ACC112 (cell line): ENCODE data around the gene DNAJC5.
"Not testable (repeated sequence)": the region's sequence is repeated elsewhere in the genome, so short reads cannot be mapped to it uniquely, and the experiment has no call there.

ENCODE experiments used
- H2AFZ ChIP-seq: fragments of 200-600 bp; sonication (generic); one replicate; pipeline ENCODE4 v1.6.0; 2017; ENCODE audit warnings: antibody characterized with exemption, low read length; ENCODE audit not compliant: unreplicated experiment
- H3K27ac ChIP-seq: fragments of 200-600 bp; sonication (generic); 2 replicates; pipeline ENCODE4 v1.5.1; 2014; ENCODE audit warnings: low read depth, mild to moderate bottlenecking, antibody characterized with exemption, low read length, moderate library complexity
- H3K27me3 ChIP-seq: fragments of 200-600 bp; sonication (generic); 2 replicates; pipeline ENCODE4 v1.6.1; 2014; ENCODE audit warnings: mild to moderate bottlenecking, antibody characterized with exemption, low read length, moderate library complexity, mixed read lengths; ENCODE audit not compliant: insufficient read depth
- H3K36me3 ChIP-seq: fragments of 200-600 bp; sonication (generic); 2 replicates; pipeline ENCODE4 v1.6.1; 2016; ENCODE audit warnings: mild to moderate bottlenecking, antibody characterized with exemption, low read length, moderate library complexity, mixed read lengths; ENCODE audit not compliant: insufficient read depth
- H3K4me1 ChIP-seq: fragments of 200-600 bp; sonication (generic); one replicate; pipeline ENCODE4 v1.6.1; 2016; ENCODE audit warnings: low read length, mixed read lengths; ENCODE audit not compliant: insufficient read depth, unreplicated experiment, control insufficient read depth
- H3K4me3 ChIP-seq: fragments of 200-600 bp; sonication (generic); 2 replicates; pipeline ENCODE4 v1.5.1; 2014; ENCODE audit warnings: mild to moderate bottlenecking, low read depth, low read length
- H3K79me2 ChIP-seq: fragments of 200-600 bp; sonication (generic); one replicate; pipeline ENCODE4 v1.6.0; 2016; ENCODE audit warnings: low read length; ENCODE audit not compliant: control insufficient read depth, unreplicated experiment, insufficient read depth

The DNAJC5 gene

DNA sequence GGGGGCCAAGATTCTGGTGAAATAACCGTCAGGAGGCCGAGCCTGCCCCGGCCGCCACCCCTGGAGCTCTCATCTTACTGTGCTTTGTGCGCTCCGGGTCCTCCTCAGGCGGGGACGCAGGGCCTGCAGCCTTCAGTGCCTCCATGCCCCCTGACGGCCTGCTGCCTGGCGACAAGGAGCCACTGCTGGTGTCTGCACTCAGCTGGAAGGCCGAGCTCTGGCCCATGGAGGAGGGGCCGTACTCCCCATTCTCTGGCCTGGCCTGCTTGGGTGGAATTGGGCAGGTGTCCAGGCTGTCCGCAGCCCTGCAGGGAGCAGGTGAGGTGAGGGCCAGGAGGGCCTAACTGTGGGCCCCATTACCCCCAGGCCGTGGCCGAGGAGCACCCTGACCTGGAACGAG, 69.5 kb downstream of the DNAJC5 start:
- Histone ChIP-seq H3K4me3 (no peak overlapping the region), H3K27me3 (no peaks in the 10 kb centered on the region), H3K4me1 (peaks cover 9% of the 10 kb centered on the region), H3K36me3 (0 out of 2 replicates have a peak, but pooled peaks cover 9% of the 10 kb centered on the region), H3K27ac (no peak overlapping the region), H2AFZ (no peak overlapping the region), H3K79me2 (peaks cover 13% of the 10 kb centered on the region)

DNA sequence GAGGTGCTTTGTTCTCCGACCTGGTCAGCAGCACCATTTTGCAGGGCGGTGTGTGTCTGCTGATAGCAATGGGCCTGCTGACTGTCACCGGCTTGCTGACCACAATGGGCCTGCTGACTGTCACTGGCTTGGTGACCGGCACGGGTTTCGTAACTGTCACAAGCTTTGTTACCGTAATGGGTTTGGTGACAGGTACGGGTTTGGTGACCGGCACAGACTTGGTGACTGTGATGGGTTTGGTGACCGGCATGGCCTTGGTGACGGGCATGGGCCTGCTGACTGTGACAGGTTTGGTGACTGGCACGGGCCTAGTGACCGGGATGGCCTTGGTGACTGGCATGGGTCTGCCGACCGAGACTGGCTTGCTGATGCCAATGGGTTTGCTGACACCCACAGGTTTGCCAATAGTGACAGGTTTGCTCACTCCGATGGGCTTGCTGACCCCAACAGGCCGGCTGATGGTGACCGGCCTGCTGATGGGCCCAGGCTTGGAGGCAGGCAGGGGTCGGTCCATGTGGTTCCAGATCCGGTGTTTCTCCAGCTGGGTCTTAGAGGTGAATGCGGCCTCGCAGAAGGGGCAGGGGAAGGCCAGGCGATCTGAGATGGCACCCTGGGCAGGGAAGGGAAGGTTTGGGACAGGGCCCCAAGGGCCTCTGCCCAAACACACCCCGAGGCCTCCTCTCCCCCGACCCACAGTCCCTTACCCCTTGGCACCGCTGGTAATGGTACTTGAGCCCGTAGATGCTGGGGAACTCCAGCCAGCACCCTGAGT, 71.4 kb downstream of the DNAJC5 start:
- Histone ChIP-seq H3K27me3 (no peaks in the 10 kb centered on the region), H3K36me3 (0 out of 2 replicates have a peak, but pooled peaks cover 6% of the 10 kb centered on the region)

DNA sequence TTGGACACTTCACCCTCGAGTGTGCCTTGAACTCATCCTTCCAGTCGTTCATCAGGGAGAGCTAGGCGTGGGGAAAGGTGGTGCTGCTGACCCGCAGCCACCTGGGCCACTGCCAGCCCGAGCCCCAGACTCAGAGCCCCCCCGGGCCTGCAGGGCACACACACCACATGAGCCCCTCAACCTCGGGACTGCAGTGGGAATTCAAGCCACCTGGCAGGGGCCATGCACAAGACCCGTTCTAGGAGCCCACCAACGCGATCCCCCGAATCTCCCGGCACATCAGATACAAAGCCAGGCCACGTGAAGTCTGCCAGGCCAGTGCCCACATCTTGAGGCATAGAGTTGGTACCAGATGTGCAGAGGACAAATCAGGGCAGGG, 72.0 kb downstream of the DNAJC5 start:
- Histone ChIP-seq H3K27ac (no peak overlapping the region), H2AFZ (no peak overlapping the region), H3K79me2 (peaks cover 13% of the 10 kb centered on the region), H3K4me3 (no peak overlapping the region), H3K27me3 (no peaks in the 10 kb centered on the region), H3K36me3 (0 out of 2 replicates have a peak, but pooled peaks cover 6% of the 10 kb centered on the region), H3K4me1 (peaks cover 9% of the 10 kb centered on the region)

More for the DNA sequence above, 71.4 kb downstream of the DNAJC5 start:
- Histone ChIP-seq H3K79me2 (peaks cover 13% of the 10 kb centered on the region), H3K4me3 (no peak overlapping the region), H3K27ac (no peak overlapping the region), H2AFZ (no peak overlapping the region), H3K4me1 (peaks cover 9% of the 10 kb centered on the region)

DNA sequence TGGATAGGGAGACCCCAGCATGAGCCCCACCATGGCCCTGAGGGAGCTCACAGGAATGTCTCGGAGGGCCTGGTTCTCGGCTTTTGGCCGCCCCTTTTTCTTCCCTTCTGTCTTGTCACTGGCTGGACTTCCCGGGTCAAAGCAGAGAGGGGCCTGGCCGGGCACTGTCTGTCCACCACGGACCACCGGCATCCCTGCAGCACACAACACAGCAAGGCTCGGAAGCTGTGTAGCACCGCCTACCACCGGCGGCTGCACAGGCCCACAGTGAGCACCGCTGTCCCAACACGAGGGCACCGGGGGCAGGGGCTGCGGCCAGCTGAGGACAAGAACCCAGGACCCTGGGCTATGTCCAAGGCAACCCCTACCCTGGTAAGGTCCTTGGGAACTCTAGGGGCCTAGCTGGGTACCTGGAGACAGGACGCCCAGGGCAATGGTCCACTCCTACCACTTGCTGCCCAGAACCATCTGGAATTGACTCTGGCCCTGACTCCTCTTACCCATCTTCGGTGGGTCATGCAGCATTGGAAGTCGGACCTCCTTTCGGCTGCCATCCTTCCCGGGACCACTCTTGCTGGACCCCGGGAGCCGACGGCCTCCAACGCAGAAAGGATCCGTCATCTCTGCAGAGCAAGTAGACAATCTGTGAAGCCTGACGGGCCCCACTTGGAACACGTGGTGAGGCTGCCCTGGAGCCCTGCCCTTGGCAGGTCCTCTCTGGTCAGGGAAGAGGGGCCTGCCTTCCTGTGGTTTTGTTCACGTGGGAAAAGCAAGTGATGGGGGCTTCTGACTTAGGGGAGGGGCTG, 72.6 kb downstream of the DNAJC5 start:
- Histone ChIP-seq H3K4me3 (no peak overlapping the region), H3K4me1 (peaks cover 9% of the 10 kb centered on the region), H3K27ac (no peak overlapping the region), H3K27me3 (no peaks in the 10 kb centered on the region), H2AFZ (no peak overlapping the region), H3K79me2 (peaks cover 13% of the 10 kb centered on the region), H3K36me3 (0 out of 2 replicates have a peak, but pooled peaks cover 6% of the 10 kb centered on the region)

DNA sequence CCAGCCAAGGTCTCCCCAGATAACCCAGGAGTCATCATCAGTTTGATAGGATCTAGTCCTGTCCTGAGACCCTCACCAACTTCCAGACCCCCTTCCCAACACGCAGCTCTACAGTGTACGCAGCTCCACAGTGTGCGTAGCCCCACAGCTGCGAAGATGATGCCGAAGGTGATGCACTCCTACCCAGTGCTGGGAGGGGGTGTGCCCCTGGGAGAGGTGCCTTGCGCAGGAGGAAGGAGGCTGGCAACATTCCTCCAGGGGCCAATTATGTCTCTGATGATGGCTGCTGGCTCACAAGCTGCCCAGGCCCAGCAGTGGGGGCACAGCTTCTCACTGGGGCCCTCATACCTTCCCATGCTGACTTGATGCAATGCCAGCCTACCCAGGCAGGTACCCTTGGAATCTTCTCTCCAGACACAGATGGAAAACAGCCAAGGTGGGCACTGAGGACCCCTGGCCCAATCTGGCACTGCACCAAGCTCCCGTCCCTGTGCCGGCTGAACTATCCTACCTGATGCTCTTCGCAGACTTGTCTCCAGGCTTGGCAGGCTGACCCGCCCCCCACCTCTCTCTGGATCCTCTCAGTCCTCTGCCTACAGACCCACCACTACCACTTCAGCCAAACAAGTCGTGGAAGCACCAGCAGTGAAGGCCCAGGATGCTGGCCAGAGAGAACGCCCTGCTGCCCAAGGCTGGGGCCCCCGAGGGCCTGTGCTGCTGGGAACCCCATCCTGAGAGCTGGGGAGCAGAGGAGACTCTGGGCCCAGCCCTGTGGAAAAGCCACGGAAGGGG, 73.4 kb downstream of the DNAJC5 start:
- Histone ChIP-seq H2AFZ (no peak overlapping the region), H3K4me1 (peaks cover 9% of the 10 kb centered on the region), H3K79me2 (peaks cover 13% of the 10 kb centered on the region), H3K27me3 (no peaks in the 10 kb centered on the region), H3K4me3 (peak overlapping the region; percentile 93), H3K27ac (no peak overlapping the region), H3K36me3 (0 out of 2 replicates have a peak, but pooled peaks cover 6% of the 10 kb centered on the region)

DNA sequence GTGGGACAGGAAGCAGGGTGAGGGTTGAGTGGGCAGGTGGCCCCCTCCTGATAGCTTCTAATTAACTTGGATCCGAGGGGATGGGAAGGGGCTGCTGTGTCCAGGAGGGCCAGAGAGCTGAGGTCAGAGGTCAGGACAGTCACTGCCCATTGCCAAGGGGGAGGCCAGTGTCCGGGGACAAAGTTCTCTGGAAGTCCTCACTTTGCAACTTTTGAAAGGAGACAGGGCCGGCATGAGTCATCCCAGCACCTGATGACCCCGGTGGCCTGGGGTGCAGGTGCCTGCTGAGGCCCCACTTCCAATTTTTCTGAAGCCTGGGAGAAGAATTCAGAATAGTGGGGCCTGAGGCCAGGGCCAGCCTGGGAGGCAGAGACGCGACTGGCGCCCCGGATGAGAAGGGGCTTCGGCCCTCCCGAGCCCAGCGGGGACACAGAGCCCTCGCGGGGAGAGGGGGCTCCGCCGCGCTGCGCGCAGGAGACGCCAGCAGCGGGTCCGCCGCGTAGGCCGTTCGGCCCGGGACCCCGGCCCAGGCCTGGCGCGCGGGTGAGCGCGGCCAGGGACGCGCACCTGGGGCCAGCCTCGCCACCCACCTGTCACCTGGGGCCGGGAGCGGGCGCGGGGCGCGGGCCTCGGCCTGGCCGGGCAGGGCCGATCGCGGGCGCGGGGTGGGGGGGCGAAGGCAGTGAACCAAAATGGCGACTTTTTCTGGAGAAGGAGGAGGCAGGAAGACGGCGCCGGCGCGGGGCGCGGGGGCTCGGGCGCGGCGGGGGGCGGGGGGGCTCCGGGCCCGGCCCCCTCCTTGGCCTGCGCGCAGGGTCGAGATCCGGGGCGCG, 74.2 kb downstream of the DNAJC5 start:
- Histone ChIP-seq H3K79me2 (peaks cover 13% of the 10 kb centered on the region), H3K27ac (no peak overlapping the region), H3K4me3 (peak overlapping the region; percentile 93), H3K36me3 (0 out of 2 replicates have a peak, but pooled peaks cover 6% of the 10 kb centered on the region), H3K27me3 (no peaks in the 10 kb centered on the region), H2AFZ (peak overlapping the region; percentile 75), H3K4me1 (peaks cover 9% of the 10 kb centered on the region)

DNA sequence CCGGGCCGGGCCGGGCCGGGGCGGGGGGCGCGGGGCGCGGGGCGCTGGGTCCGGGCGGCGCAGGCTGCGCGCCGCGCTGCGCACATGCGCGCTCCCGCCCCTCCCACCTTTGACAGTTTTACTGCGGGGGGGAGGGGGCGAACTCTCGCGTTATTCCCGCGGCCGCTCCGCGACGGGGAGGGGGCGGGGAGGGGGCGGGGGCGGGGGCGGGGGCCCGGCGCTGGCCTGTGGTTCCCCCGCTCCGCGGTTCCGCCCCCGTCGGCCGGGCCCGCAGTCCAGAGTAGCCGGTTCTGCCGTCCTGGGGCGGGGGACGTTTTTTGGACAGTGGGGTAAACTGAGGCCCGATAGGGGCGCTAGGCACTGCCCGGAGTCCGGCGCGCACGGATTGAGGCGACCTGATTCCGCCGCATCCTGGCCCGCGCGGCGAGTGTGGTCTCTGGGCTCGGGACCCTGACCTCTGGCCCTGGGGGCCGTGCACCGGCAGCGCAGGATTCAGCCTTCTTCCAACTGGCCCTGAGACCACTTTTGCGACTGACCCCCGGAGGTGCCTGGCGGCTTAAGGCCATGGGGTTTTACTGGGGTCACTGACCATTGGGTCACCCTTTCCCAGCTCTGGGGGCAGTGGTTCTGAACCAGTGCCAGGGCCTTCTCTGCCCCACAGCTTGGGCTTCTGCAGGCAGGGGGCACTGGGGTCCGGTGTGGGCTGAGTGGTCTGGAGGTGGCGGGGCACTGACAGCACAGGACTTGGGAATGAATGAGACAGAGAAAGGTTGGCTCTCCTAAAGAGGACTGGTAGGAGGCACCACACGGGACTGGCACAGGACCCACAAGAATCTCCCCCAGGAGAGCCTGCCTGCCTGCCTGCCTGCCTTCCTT, 75.2 kb downstream of the DNAJC5 start, which contains the start of gene ZNF512B:
ZNF512B (minus strand) TSS at position 93 of the 876 bp plus-strand sequence. CDS start 1,980 bp downstream, outside the sequence.
- no peaks in the 10 kb centered on the region for H3K27me3 ChIP-seq
- peaks cover 9% of the 10 kb centered on the region for H3K4me1 ChIP-seq
- 0 out of 2 replicates have a peak, but pooled peaks cover 6% of the 10 kb centered on the region for H3K36me3 ChIP-seq
- peak within 1 kb of the TSS; percentile 90 for H2AFZ ChIP-seq
- no peak within 1 kb of the TSS for H3K27ac ChIP-seq
- H3K4me3 ChIP-seq = peak within 1 kb of the TSS; percentile 93
- peaks cover 13% of the 10 kb centered on the region for H3K79me2 ChIP-seq

DNA sequence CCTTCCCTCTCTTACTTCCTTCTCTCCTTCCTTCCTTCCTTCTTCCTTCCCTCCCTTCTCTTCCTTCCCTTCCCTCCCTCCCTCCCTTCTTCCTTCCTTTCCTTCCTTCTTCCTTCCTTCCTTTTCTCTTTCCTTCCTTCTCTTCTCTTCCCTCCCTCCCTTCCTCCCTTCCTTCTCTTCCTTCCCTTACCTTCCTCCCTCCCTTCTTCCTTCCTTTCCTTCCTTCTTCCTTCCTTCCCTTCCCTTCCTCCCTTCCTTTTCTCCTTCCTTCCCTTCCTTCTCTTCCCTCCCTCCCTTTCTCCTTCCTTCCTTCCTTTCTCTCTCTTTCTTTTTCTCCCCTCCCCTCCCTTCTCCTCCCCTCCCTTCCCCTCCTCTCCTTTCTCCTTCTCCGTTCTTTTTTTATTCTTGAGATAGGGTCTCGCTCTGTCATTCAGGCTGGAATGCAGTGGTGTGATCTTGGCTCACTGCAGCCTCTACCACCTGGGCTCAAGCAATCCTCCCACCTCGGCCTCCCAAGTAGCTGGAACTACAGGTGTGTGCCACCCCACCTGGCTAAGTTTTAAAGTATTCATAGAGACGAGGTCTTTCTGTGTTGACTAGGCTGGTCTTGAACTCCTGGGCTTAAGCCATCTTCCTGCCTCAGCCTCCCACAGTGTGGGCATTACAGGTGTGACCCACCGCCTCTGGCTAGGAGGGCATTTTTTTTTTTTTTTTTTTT, 75.9 kb downstream of the DNAJC5 start:
- Histone ChIP-seq H3K27me3 (no peaks in the 10 kb centered on the region), H2AFZ (no peak overlapping the region), H3K27ac (no peak overlapping the region), H3K79me2 (peaks cover 13% of the 10 kb centered on the region), H3K36me3 (0 out of 2 replicates have a peak, but pooled peaks cover 6% of the 10 kb centered on the region), H3K4me1 (peaks cover 9% of the 10 kb centered on the region), H3K4me3 (no peak overlapping the region; the same call in 1 of the 2 replicates)

DNA sequence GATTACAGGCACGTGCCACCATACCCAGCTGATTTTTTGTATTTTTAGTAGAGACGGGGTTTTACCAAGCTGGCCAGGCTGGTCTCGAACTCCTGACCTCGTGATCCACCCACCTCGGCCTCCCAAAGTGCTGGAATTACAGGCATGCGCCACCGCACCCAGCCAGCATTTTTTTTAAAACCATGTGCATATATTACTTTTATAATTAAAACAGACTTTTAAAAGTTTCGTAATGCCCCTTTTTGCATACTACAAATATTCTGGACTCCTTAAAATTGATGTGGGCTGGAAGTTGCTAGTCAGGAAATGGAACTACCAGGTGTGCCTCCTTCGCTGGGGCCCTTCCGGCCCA, 77.0 kb downstream of the DNAJC5 start:
- not testable (repeated sequence) for H2AFZ ChIP-seq, H3K36me3 ChIP-seq, H3K4me3 ChIP-seq, H3K27ac ChIP-seq, H3K27me3 ChIP-seq, H3K4me1 ChIP-seq
- peaks cover 13% of the 10 kb centered on the region for H3K79me2 ChIP-seq
